ENCODE results near the gene SLC6A18.

Gene SLC6A18

DNA sequence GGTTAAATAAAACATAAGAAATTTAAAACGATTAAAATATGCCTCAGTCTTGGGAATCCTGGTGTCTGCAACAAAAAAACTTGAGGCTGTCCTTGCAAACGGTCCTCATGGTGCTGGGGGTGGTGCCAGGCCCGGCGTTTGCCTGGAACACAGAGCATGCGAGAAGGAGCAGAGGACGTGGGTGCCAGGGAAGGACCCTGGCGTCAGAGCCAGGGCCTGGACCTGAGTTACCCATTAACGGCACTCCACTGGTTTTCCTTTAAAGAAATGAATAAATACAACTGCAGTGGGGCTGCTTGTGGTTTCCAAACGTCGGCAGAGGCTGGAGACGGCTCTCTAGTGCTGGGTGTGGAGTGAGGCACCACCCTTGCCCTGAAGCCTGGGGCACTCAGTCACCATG lies at the start of gene SLC6A18:
Gene SLC6A18, plus strand, starts transcription at position 301 of the 400 bp plus-strand sequence. Its CDS starts 97 bp downstream, at position 398.
- DNase-seq (ENCODE audit: low read depth in 2 of 2) = no peak

DNA sequence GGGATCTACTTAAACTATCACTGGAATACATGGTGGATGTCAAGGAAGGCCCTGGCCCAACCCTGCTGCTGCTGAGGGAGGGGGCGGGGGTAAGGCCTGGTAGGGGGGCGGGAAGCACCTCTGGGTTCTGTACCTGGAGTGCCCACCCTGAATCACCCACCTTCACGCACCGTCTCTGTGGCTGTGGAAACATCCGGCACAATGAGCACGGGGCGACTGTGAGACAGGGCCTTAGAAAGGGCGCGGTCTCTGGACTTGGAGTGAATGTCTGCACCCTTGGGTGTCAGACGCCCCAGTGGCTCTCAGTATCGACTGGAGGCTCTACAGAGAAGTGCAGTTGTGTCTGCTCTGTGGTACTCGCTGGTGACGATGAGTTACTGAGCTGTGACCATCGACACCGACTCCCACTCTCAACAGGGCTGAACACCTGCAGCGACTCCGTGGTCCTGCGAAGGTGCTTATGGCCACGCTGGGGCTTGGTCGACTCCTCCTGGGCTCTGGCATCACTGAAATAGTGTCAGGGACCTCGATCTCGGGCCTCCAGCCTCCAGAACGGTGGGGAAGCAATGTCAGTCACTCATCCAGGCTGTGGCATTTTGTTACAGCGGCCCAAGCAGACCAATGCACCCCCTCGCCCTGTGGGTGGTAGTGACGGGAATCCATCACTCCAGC lies 49.2 kb upstream of the SLC6A18 start:
- no peak for DNase-seq (ENCODE audit: low read depth in 2 of 2)

DNA sequence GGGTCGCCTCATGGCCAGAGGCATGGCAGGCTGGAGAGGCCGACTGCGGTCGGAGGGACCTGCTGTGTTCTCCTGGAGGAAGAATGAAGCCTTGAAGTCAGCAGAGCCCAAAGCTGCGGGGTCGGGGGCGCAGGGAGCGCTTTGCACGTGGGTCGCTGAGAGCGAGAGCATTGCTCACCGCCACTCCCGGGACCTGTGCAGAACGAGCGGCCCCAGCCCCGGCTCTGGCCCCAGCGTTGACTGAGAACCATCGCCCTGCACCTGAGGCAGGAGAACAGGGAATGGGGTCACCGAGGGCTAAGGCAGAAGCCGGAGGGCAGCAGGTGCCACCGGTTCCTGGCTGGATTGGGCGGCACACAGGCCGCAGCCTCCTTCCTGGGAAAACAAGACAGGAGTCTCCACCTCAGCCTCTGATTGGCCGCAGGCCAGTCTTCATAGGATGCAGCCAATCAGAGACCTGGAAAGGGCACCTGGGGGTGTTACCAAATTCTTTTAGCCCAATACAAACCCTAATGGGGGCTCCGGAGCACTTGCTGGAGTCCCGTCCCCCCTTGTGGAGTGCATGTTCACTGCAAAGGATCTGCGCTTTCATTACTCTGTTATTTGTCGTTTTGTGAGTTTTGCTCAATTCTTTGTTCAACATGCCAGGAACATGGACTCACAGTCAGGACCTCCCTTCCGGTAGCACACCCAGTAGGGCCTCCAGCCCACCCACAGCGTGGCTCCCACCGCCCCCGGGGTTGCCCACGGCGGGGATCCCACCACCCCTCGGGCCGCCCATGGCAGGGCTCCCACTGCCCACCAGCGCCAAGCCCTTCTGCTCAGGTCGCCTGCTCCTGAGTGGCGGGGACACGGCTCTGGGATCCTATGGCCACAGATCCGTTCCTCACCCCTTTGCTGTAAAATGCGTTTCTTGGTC lies 48.4 kb upstream of the SLC6A18 start:
- no peak for DNase-seq (ENCODE audit: low read depth in 2 of 2)

GRCh38 chr5:1177826-1178528 lies 47.2 kb upstream of the SLC6A18 start:
- DNase-seq (ENCODE audit: low read depth in 2 of 2) = no peak

DNA sequence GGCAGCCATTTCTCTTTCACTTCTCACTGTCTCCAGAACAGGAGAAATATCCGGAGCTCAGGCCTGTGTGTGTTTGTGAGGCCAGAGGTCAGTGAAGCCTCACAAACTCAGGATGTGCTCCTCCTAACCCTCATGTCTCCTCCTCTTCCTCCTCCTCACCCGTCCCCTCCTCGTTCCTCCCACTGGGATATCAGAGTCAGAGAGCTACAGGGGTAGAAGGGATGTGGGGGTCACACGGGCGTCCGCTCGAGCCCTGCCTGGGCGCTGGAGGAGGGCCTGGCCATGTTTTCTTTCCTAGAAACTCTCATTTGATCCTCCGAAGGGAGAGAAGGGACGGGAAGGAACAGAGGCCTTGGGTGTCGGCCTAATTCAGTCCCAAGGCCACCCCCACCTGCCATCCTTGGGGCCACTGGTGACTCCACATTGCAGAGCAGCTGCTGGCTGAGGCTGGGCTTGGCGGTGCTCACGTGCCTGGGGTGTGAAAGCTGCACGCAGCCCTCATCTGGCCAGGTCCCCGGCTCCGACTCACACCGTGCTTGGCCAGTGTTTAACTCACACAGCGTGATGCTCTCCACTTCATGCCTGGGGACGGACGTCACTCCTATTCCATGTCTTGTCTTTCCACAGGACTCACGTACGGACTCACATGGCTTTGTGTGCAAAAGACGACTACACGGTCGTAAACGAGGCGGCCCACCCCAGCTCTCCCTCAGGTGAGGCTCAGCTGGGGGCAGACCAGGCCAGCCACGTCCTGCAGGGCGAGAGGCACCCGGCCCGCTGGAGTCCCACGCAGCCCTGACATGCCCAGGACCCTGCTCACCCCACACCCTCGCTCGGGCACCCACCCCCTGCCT lies 46.4 kb upstream of the SLC6A18 start:
- DNase-seq (ENCODE audit: low read depth in 2 of 2) = no peak

DNA sequence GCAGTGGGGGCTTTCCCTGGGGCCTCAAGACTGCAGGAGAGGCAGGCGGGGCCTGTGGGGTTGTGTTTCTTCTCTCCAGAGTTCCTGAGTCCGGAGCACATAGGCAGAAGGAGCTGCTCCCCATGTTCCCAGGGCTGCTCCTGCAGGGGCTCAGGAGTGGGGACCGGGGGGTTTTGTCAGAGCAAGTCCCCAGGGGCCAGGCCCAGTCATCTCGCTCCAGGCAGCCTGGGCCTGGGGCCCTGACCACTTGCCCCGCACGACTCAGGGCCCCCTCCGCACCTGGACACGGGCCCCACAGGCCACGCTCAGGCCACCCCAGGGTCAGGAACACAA lies 45.8 kb upstream of the SLC6A18 start:
- no peak for DNase-seq (ENCODE audit: low read depth in 2 of 2)

- no peak for DNase-seq (ENCODE audit: low read depth in 2 of 2)
Observed at GRCh38 chr5:1180096-1180495, 45.1 kb upstream of the SLC6A18 start.

GRCh38 chr5:1180841-1181271 lies 44.3 kb upstream of the SLC6A18 start:
- DNase-seq (ENCODE audit: low read depth in 2 of 2) = no peak

DNA sequence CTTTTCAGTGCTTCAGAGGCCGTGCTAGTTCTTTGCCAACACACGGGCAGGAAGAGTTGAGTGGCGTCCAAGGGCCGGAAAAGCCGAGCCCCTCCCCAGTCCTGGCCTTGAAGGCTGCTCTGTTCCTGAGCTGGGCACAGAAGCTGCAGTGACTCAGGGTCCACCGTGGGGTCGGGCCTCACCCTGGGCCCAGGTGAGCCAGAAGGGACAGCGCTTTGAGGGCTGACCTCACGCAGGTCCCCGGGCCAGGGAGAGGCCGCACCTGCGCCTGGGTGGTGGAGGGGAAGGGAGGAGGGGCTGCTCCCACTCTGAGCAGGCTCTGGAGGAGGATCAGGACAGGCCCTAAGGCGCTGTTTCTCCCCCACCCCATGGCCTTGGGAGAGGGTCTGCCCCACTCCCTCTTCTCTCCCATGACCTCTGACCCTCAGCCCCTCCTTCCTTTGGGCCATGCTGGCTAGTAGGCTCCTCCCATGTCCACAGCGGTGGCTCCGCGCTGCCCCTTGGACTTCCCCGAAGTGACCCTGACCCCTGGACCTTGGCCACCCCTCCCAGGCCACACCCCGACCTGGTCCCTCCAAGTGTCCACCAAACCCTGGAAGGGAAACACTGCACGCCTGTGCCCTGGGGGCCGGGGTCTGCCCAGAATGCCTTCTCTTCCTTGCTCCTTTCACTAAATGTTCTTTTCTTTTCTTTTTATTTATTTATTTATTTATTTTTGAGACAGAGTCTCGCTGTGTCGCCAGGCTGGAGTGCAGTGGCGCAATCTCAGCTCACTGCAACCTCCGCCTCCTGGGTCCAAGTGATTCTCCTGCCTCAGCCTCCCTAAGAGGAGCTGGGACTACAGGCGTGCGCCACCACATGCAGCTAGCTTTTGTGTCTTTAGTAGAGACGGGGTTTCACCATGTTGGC lies 43.5 kb upstream of the SLC6A18 start:
- no peak for DNase-seq (ENCODE audit: low read depth in 2 of 2)

- DNase-seq (ENCODE audit: low read depth in 2 of 2) = no peak
Observed at GRCh38 chr5:1182360-1182632, 42.9 kb upstream of the SLC6A18 start.

DNA sequence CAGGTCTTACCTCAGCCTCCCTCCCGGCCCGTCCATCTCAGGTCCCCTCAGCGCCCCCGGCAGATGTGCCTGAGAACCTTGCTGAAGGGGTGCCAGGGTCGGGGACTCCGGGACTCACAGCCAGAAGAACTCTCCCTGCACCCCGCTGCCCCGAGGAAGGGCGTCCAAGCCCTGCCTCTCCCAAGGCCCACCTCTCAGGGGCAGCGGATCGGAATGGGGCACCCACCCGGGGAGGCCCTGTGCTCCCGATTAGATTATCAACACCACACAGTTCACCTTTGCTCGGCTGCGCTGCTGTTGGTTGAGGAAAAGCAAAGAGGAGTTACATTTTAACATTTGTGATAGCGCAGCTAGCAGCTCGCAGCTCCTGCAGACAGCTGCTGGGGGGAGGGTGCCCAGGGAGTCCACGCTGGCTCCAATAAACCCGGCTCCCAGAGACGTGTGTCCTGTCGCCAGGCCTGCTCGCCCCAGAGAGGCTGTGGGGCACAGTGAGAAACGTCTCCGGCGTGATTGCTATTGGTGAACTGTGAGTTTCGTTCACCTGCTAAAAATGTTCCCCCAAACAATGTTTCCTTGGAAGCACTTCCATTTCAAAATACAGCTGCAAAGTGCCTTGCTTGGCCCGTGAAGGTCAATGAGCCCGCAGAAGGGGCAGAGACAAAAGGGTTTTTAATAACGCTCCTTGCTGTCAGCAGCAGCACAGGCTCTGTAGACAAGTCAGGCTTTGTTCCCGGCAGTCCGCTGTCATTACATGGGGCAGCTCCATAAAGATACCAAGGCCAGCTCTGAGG lies 42.4 kb upstream of the SLC6A18 start:
- no peak for DNase-seq (ENCODE audit: low read depth in 2 of 2)

- DNase-seq (ENCODE audit: low read depth in 2 of 2) = no peak
Observed at GRCh38 chr5:1183424-1184162, 41.6 kb upstream of the SLC6A18 start.

- no peak for DNase-seq (ENCODE audit: low read depth in 2 of 2)
Observed at GRCh38 chr5:1184163-1184470, 41.1 kb upstream of the SLC6A18 start.

DNA sequence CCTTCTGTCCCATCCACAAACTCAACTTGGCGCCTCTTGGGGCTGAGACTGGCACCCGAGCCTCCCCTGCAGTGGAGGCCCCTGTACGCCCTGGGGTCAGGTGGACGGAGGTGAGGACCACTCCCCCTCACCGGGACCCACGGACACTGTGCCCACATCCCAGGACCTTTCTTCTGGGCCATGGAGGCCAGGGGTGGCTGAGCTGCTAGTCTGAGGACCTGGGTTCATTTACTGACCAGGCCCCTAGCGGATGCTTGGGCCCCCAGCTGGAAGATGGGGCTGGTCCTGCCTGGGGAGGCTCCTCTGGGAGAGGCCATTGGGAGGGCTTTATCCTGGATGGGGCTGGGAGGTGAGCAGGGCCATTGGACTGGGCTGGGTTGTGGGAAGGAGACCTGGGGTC lies 40.7 kb upstream of the SLC6A18 start:
- DNase-seq (ENCODE audit: low read depth in 2 of 2) = no peak

- no peak for DNase-seq (ENCODE audit: low read depth in 2 of 2)
Observed at GRCh38 chr5:1185038-1185627, 40.0 kb upstream of the SLC6A18 start.

- DNase-seq (ENCODE audit: low read depth in 2 of 2) = no peak
Observed at GRCh38 chr5:1185629-1186350, 39.4 kb upstream of the SLC6A18 start.

DNA sequence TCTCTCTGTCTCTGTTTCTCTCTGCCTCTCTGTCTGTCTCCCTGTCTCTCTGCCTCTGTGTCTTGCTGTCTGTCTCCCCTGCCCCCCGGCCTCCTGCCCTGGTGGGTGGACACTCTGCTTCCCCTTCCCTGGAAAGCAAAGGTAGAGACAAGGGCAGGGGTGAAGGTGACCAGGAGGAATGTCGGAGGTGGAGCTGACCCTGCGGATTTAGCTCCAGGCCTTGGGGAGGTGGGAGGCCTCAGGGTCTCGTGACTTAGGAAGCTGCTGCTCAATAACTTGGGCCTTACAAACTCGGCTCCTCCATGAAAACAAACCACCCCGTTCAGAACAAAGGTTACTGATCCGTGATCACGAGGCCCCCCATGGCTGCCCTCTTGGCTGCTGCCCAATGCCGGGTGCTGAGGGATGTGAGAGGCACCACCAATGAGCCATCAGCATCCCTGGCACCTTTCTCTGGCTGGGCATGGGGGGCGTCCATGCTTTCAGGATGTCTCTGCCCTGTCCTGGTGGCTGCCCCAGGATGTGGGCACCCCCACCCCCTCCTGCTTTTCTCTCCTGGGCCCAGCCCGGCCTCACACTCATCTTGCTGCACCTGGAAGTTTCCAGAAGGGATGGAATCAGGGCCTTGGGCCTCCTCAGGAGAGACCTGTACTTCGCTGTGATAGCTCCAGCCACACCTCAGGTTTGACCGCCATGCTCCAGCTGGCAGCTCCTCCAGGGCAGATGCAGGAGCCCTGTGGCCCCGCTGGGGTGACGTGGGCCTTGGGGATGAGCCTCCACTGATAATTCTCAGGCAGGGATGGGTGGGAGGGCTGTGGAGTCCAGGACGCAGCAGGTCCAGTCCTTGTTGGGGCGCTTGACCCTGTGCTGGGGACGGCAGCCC lies 38.6 kb upstream of the SLC6A18 start:
- no peak for DNase-seq (ENCODE audit: low read depth in 2 of 2)
